CD4-positive, alpha-beta T cell (primary cell): Measurements from ENCODE around the gene MAP2K3. TPM values are rescaled to one million over a fixed set of nuclear protein-coding genes. Genes with fewer than 3 reads are reported as not detected.

ENCODE experiments used
- ATAC-seq: fragments of 200-7000 bp; cut with Tn5 transposase; one replicate; pipeline ENCODE4 v1.10.0; 2022; ENCODE audit warnings: mild to moderate bottlenecking; ENCODE audit not compliant: poor library complexity
- CTCF ChIA-PET: fragments of 350-600 bp; sonication (Branson Sonifier 250); formaldehyde crosslinking; loops from one replicate; lab custom pipeline; 2021; ENCODE audit warnings: antibody characterized with exemption, inconsistent platforms; lab: Charles Lee
- POLR2A ChIA-PET: fragments of 350-600 bp; sonication (Branson Sonifier 250); formaldehyde crosslinking; loops from one replicate; lab custom pipeline; 2021; ENCODE audit warnings: antibody characterized with exemption, inconsistent platforms; lab: Charles Lee
- DNase-seq, 14 experiments: peaks; one replicate each; pipeline ENCODE4 v3.0.0-alpha.2; 2013 to 2020; ENCODE audit warnings: mixed read lengths in 2 of 14
- H3K27ac ChIP-seq, 2 donors: one replicate each; pipeline versions ENCODE4 v1.5.1 to v1.7.0; 2013; ENCODE audit warnings: low read length in 2 of 2, low read depth in 1 of 2, mild to moderate bottlenecking in 1 of 2
- H3K27me3 ChIP-seq, 2 experiments: 1 replicate in 1 of 2; 2 replicates in 1 of 2; pipeline versions ENCODE4 v1.6.1 to v1.7.0; 2013; ENCODE audit warnings: low read length in 2 of 2, control low read depth in 1 of 2, mild to moderate bottlenecking in 1 of 2, moderate library complexity in 1 of 2; ENCODE audit not compliant: insufficient read depth in 2 of 2, control insufficient read depth in 1 of 2
- H3K36me3 ChIP-seq: one replicate; pipeline ENCODE4 v1.6.1; 2013; ENCODE audit warnings: low read length, control low read depth; ENCODE audit not compliant: insufficient read depth
- H3K4me1 ChIP-seq: one replicate; pipeline ENCODE4 v1.6.1; 2013; ENCODE audit warnings: low read length, control low read depth; ENCODE audit not compliant: insufficient read depth
- H3K4me3 ChIP-seq: one replicate; pipeline ENCODE4 v1.5.1; 2013; ENCODE audit warnings: mild to moderate bottlenecking, low read length, moderate library complexity
- H3K9me3 ChIP-seq, 2 experiments: 1 replicate in 1 of 2; 2 replicates in 1 of 2; pipeline versions ENCODE4 v1.6.1 to v1.7.0; 2013; ENCODE audit warnings: low read length in 2 of 2, mild to moderate bottlenecking in 2 of 2, control low read depth in 1 of 2, moderate library complexity in 1 of 2; ENCODE audit not compliant: control insufficient read depth in 1 of 2, insufficient read depth in 1 of 2
- H3K27ac Mint-ChIP-seq: one replicate; pipeline ENCODE4 v1.8.0; 2020; ENCODE audit warnings: mixed read lengths
- H3K27me3 Mint-ChIP-seq: one replicate; pipeline ENCODE4 v1.8.0; 2021; ENCODE audit warnings: mixed read lengths
- H3K36me3 Mint-ChIP-seq: one replicate; pipeline ENCODE4 v1.8.0; 2021; ENCODE audit warnings: low read depth, mixed read lengths
- H3K4me1 Mint-ChIP-seq: one replicate; pipeline ENCODE4 v1.8.0; 2021; ENCODE audit warnings: low read depth, mixed read lengths
- H3K4me3 Mint-ChIP-seq: one replicate; pipeline ENCODE4 v1.8.0; 2020; ENCODE audit warnings: mild to moderate bottlenecking, mixed read lengths
- H3K9me3 Mint-ChIP-seq: one replicate; pipeline ENCODE4 v1.8.0; 2020; ENCODE audit warnings: mixed read lengths
- intact Hi-C, 2 experiments: fragments of 100-400 bp; cut with DNase I in 1 of 2; cut with micrococcal nuclease in 1 of 2; formaldehyde crosslinking; loops; one replicate each; pipeline versions ENCODE4 v1.15.1 to v1.9.0; 2023 to 2025; cut with DNase I, micrococcal nuclease
- total RNA-seq, 174 experiments: library from RNA in 2 of 174; stranded (reverse) in 2 of 174; gene quantifications; one replicate each; pipeline ENCODE4 v1.2.3 and lab custom pipeline; 2021 to 2026
- TF ChIP-seq, protein P1 (sequence below): fragments of 200-600 bp; IDR thresholded peaks from one replicate; pipeline ENCODE4 v1.8.0; 2022; ENCODE audit warnings: antibody characterized with exemption, mild to moderate bottlenecking

MAP2K3 gene
- total RNA-seq, 2 experiments from 2014 or later = 36.8 to 38.5 TPM

DNA sequence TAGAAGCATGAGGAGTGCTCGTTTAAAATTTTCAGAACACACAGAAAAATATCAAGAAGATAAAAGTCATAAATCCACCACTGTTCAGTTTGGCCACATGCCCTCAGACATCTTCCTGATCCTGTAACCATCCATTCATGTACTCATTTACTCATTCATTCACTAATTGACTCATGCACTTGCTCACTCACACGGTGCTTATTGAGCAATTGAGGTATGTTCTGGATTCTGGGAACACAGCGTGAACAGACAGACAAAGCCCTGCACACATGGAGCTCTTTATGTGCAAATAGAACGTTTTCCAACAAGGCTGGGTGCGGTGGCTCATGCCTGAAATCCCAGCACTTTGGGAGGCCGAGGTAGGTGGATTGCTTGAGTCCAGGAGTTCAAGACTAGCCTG is 21.1 kb upstream of the MAP2K3 start:
- intact Hi-C loops = no loop called here
- ATAC-seq = no peak
- Histone ChIP-seq H3K4me3 (no peak overlapping the region), H3K27me3 (no peaks in the 10 kb centered on the region), H3K9me3 (no peaks in the 10 kb centered on the region), H3K36me3 (no peaks in the 10 kb centered on the region), H3K27ac (no peak overlapping the region), H3K4me1 (peaks cover 16% of the 10 kb centered on the region)
- H3K4me1 Mint-ChIP-seq = peaks cover 17% of the 10 kb centered on the region
- TF ChIP-seq, protein P1, sequence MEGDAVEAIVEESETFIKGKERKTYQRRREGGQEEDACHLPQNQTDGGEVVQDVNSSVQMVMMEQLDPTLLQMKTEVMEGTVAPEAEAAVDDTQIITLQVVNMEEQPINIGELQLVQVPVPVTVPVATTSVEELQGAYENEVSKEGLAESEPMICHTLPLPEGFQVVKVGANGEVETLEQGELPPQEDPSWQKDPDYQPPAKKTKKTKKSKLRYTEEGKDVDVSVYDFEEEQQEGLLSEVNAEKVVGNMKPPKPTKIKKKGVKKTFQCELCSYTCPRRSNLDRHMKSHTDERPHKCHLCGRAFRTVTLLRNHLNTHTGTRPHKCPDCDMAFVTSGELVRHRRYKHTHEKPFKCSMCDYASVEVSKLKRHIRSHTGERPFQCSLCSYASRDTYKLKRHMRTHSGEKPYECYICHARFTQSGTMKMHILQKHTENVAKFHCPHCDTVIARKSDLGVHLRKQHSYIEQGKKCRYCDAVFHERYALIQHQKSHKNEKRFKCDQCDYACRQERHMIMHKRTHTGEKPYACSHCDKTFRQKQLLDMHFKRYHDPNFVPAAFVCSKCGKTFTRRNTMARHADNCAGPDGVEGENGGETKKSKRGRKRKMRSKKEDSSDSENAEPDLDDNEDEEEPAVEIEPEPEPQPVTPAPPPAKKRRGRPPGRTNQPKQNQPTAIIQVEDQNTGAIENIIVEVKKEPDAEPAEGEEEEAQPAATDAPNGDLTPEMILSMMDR = no peak
- no peak overlapping the region for H3K4me3 Mint-ChIP-seq
- H3K27ac Mint-ChIP-seq = no peak overlapping the region
- H3K9me3 Mint-ChIP-seq = no peaks in the 10 kb centered on the region
- DNase-seq = no peak
- H3K27me3 Mint-ChIP-seq = no peaks in the 10 kb centered on the region
- ChIA-PET CTCF (no interaction called here), POLR2A (no interaction called here)
- H3K36me3 Mint-ChIP-seq = no peaks in the 10 kb centered on the region

DNA sequence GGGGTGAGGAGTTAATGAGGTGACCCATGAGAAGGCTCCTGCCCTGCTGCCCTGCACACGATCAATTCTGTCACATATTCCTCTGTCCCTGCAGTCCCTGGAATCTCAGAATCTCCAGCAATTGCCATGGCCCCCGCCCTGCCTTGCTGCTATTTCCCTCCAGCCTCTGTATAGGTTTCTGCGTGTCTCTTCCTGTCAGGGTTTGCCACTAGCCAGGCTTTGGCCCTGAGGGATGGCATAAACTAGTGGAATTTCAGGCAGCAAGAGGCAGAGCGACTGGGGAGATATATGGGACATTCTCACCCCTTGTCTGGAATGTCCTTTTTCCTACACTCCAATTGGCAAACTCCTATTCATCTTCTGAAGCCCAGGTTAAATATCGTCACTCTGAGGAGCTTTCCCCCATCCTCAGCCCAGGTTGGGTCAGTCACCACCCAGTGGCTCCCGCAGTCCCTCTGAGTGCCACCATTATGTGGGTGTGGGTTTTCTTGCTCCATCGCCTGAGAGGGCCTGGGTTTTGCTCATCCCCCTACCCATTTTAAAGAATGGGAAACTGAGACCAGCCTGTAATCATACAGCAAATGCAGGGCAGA is 15.8 kb upstream of the MAP2K3 start:
- Mint-ChIP-seq H3K27ac (peak overlapping the region; percentile 71), H3K4me3 (no peak overlapping the region), H3K27me3 (no peaks in the 10 kb centered on the region), H3K4me1 (peaks cover 28% of the 10 kb centered on the region), H3K36me3 (no peaks in the 10 kb centered on the region), H3K9me3 (no peaks in the 10 kb centered on the region)
- Histone ChIP-seq H3K9me3 (no peaks in the 10 kb centered on the region), H3K27me3 (no peaks in the 10 kb centered on the region), H3K27ac (peak overlapping the region; percentile 17 to 55), H3K4me1 (peaks cover 21% of the 10 kb centered on the region), H3K4me3 (no peak overlapping the region), H3K36me3 (no peaks in the 10 kb centered on the region)
- TF ChIP-seq, protein P1 = no peak
- CTCF ChIA-PET = interaction anchor here (2.7 kb wide), 1 partner anchor 11 kb away, joined by 6 read pairs; no protein-coding TSS in a partner anchor
- DNase-seq (no peak), ATAC-seq (no peak)
- intact Hi-C loops = loop anchor here in 1 of 2 experiments (2.0 kb wide), 1 partner anchor 14 kb away; no protein-coding TSS in a partner anchor
- POLR2A ChIA-PET = interaction anchor here (1.3 to 1.4 kb wide), 3 partner anchors 8 to 17 kb away, joined by 3 to 7 read pairs (median 4); no protein-coding TSS in a partner anchor

- no peak overlapping the region for H3K4me3 Mint-ChIP-seq
- POLR2A ChIA-PET = interaction anchor here (1.2 kb wide), 1 partner anchor 16 kb away, joined by 3 read pairs; the partner anchor contains the start of gene NATD1
Measured at GRCh38 chr17:21269394-21269793, 15.1 kb upstream of the MAP2K3 start.

More at GRCh38 chr17:21269394-21269793, 15.1 kb upstream of the MAP2K3 start:
- Histone ChIP-seq H3K27me3 (no peaks in the 10 kb centered on the region), H3K27ac (no peak overlapping the region), H3K4me3 (no peak overlapping the region), H3K36me3 (no peaks in the 10 kb centered on the region), H3K4me1 (peaks cover 21% of the 10 kb centered on the region), H3K9me3 (no peaks in the 10 kb centered on the region)
- ATAC-seq (no peak), DNase-seq (no peak)
- H3K4me1 Mint-ChIP-seq = peaks cover 28% of the 10 kb centered on the region
- peak overlapping the region; percentile 71 for H3K27ac Mint-ChIP-seq
- H3K27me3 Mint-ChIP-seq = no peaks in the 10 kb centered on the region
- no peaks in the 10 kb centered on the region for H3K9me3 Mint-ChIP-seq
- CTCF ChIA-PET = interaction anchor here (1.6 kb wide), 1 partner anchor 10 kb away, joined by 4 read pairs; no protein-coding TSS in a partner anchor
- intact Hi-C loops = loop anchor here in 1 of 2 experiments (2.0 kb wide), 1 partner anchor 15 kb away; no protein-coding TSS in a partner anchor
- no peaks in the 10 kb centered on the region for H3K36me3 Mint-ChIP-seq
- TF ChIP-seq, protein P1 = no peak
